ENCODE measurements around the gene FSD1. TPM values are rescaled to one million over a fixed set of nuclear protein-coding genes. Genes with fewer than 3 reads are reported as not detected.

The FSD1 gene
- total RNA-seq, 2 experiments from 2014 or later = 23.1 to 25.3 TPM

DNA sequence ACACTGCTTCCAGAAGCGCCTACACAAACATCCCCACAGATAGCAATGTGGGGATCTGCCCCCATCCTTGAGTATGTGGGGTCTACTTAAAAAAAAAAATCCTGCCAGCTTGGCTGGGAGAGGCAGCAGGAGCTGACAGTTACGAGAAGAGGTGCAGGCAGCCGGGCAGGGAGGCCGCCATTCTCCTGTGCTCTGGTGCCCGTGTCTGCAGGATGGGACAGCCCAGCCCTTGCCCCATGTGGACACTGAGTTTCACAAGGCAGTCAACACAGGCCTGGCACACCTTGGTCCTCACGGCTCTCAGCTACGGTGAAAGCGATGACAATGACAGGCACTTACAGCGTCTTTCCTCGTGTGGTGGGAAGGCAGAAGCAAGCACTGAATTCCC lies 62.9 kb downstream of the FSD1 start:
- H3K27me3 Mint-ChIP-seq = no peaks in the 10 kb centered on the region
- ATAC-seq (no peak), DNase-seq (no peak)
- no peaks in the 10 kb centered on the region for H3K9me3 Mint-ChIP-seq (ENCODE audit: low read depth)
- intact Hi-C loops (cut with DNase I, micrococcal nuclease) = no loop called here
- peaks cover 34% of the 10 kb centered on the region for H3K4me1 Mint-ChIP-seq
- H3K4me3 Mint-ChIP-seq = no peak overlapping the region
- POLR2A ChIA-PET = interaction anchor here (0.7 kb wide), 1 partner anchor 266 kb away, joined by 3 read pairs; no protein-coding TSS in a partner anchor
- H3K36me3 Mint-ChIP-seq (ENCODE audit: low read depth) = peaks cover 6% of the 10 kb centered on the region
- CTCF ChIA-PET = interaction anchor here (0.6 to 3.4 kb wide), 2 partner anchors 15 to 55 kb away, joined by 3 to 16 read pairs; no protein-coding TSS in a partner anchor
- H3K27ac Mint-ChIP-seq = peak overlapping the region; percentile 42

DNA sequence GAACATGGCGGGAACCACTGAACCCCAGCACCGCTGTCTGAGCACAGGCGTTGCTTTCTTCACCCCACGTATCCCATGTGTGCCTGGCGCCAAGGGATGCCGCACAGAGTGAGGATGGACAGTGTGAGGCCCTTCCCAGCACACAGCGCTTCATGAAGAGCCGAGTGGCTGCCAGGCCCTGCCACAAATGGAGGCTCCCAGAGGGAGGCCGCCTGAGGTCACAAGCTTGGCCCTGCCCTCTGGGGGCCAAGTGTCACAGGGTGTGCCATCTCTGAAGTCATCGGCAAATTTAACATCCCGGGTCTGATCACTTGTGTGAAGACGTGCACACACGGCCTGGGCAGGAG lies 63.4 kb downstream of the FSD1 start:
- POLR2A ChIA-PET = interaction anchor here (0.7 kb wide), 1 partner anchor 265 kb away, joined by 3 read pairs; no protein-coding TSS in a partner anchor

GRCh38 chr19:4368128-4368820 lies 63.9 kb downstream of the FSD1 start:
- peaks cover 5% of the 10 kb centered on the region for H3K36me3 Mint-ChIP-seq (ENCODE audit: low read depth)
- CTCF ChIA-PET = interaction anchor here (1.2 to 3.4 kb wide), 2 partner anchors 16 to 102 kb away, joined by 3 to 16 read pairs; no protein-coding TSS in a partner anchor

More for the DNA sequence above, 63.4 kb downstream of the FSD1 start:
- H3K4me1 Mint-ChIP-seq = peaks cover 34% of the 10 kb centered on the region
- H3K36me3 Mint-ChIP-seq (ENCODE audit: low read depth) = peaks cover 6% of the 10 kb centered on the region
- H3K27me3 Mint-ChIP-seq = no peaks in the 10 kb centered on the region
- DNase-seq (no peak), ATAC-seq (no peak)
- CTCF ChIA-PET = interaction anchor here (3.4 kb wide), 1 partner anchor 15 kb away, joined by 16 read pairs; no protein-coding TSS in a partner anchor
- no peaks in the 10 kb centered on the region for H3K9me3 Mint-ChIP-seq (ENCODE audit: low read depth)
- H3K27ac Mint-ChIP-seq = peak overlapping the region; percentile 93
- H3K4me3 Mint-ChIP-seq = no peak overlapping the region
- intact Hi-C loops (cut with DNase I, micrococcal nuclease) = no loop called here

DNA sequence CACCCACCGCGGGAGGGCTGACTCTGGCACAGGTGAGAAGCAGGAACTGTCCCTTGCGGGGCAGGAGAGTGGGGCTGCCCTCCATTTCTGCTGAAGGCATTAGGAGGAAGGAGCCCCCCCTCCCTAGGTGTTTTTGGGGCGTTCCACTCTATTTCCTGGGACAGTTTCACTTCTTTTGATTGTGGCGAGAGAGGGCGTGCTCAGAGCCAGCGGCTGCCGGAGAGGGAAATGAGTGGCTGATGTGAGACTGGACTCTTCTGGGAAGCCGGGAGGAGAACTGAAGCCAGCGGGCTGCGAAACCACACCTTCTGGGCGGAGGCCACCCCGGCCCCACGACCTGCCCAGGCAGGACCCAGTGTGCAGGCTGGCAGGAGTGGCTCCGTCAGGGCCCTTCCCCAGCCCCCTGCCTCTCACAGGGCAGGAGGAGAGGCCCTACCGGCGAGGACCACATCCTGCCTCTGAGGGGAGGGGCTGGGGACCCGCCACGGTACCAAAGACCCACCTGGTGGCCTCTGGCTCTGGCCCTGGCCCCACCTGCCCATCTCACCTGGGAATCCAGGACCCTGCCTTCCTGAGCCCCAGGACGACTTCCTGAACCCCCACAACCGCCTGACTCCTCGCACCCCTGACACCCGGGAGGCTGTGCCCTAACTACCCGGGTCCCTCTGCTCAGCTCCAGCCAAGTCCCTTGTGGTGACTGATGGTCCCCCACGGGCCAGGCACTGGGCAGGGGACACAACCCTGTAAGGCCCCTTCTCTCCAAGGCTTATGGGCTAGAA lies 64.9 kb downstream of the FSD1 start:
- H3K9me3 Mint-ChIP-seq (ENCODE audit: low read depth) = no peaks in the 10 kb centered on the region

More at GRCh38 chr19:4368128-4368820, 63.9 kb downstream of the FSD1 start:
- H3K4me1 Mint-ChIP-seq = peaks cover 34% of the 10 kb centered on the region
- POLR2A ChIA-PET = interaction anchor here (0.7 to 1.0 kb wide), 2 partner anchors 34 to 265 kb away, joined by 3 to 4 read pairs; no protein-coding TSS in a partner anchor
- H3K27me3 Mint-ChIP-seq = no peaks in the 10 kb centered on the region
- no peaks in the 10 kb centered on the region for H3K9me3 Mint-ChIP-seq (ENCODE audit: low read depth)
- DNase-seq = peak; percentile 53
- no peak for ATAC-seq
- peak overlapping the region; percentile 93 for H3K27ac Mint-ChIP-seq
- peak overlapping the region; percentile 63 for H3K4me3 Mint-ChIP-seq
- intact Hi-C loops (cut with DNase I, micrococcal nuclease) = no loop called here

GRCh38 chr19:4369888-4370260 lies 65.5 kb downstream of the FSD1 start:
- ATAC-seq = peak; percentile 79
- H3K4me3 Mint-ChIP-seq = peak overlapping the region; percentile 63
- peak; percentile 91 for DNase-seq
- H3K9me3 Mint-ChIP-seq (ENCODE audit: low read depth) = no peaks in the 10 kb centered on the region
- intact Hi-C loops (cut with DNase I, micrococcal nuclease) = loop anchor here (1.0 kb wide), 5 partner anchors 9 to 87 kb away; partner anchors contain the start of genes SH3GL1 (in 2 of the 2), MPND (in 1 of the 2) and UBXN6 (in 1 of the 2)
- CTCF ChIA-PET = interaction anchor here (0.6 to 1.9 kb wide), 10 partner anchors 10 to 1456 kb away, joined by 3 to 6 read pairs (median 3); partner anchors contain the start of genes CHAF1A and SH3GL1
- peaks cover under 1% of the 10 kb centered on the region for H3K36me3 Mint-ChIP-seq (ENCODE audit: low read depth)
- no peaks in the 10 kb centered on the region for H3K27me3 Mint-ChIP-seq
- H3K27ac Mint-ChIP-seq = peak overlapping the region; percentile 93
- POLR2A ChIA-PET = interaction anchor here (0.6 to 1.1 kb wide), 7 partner anchors 12 to 380 kb away, joined by 3 to 5 read pairs (median 3); partner anchors contain the start of gene SH3GL1
- peaks cover 40% of the 10 kb centered on the region for H3K4me1 Mint-ChIP-seq

More for the DNA sequence above, 64.9 kb downstream of the FSD1 start:
- CTCF ChIA-PET = interaction anchor here (1.0 to 1.3 kb wide), 4 partner anchors 13 to 103 kb away, joined by 3 to 4 read pairs (median 4); partner anchors contain the start of genes CHAF1A and SH3GL1
- peak; percentile 85 for DNase-seq
- intact Hi-C loops (cut with DNase I, micrococcal nuclease) = loop anchor here (1.0 kb wide), 5 partner anchors 10 to 88 kb away; partner anchors contain the start of genes SH3GL1 (in 2 of the 2), MPND (in 1 of the 2) and UBXN6 (in 1 of the 2)
- peaks cover 1% of the 10 kb centered on the region for H3K36me3 Mint-ChIP-seq (ENCODE audit: low read depth)
- H3K27ac Mint-ChIP-seq = peak overlapping the region; percentile 93
- H3K4me1 Mint-ChIP-seq = peaks cover 40% of the 10 kb centered on the region
- ATAC-seq = peak; percentile 77
- H3K27me3 Mint-ChIP-seq = no peaks in the 10 kb centered on the region
- H3K4me3 Mint-ChIP-seq = peak overlapping the region; percentile 63
- POLR2A ChIA-PET = interaction anchor here (0.8 to 1.1 kb wide), 7 partner anchors 11 to 286 kb away, joined by 3 to 4 read pairs (median 3); partner anchors contain the start of gene SH3GL1

DNA sequence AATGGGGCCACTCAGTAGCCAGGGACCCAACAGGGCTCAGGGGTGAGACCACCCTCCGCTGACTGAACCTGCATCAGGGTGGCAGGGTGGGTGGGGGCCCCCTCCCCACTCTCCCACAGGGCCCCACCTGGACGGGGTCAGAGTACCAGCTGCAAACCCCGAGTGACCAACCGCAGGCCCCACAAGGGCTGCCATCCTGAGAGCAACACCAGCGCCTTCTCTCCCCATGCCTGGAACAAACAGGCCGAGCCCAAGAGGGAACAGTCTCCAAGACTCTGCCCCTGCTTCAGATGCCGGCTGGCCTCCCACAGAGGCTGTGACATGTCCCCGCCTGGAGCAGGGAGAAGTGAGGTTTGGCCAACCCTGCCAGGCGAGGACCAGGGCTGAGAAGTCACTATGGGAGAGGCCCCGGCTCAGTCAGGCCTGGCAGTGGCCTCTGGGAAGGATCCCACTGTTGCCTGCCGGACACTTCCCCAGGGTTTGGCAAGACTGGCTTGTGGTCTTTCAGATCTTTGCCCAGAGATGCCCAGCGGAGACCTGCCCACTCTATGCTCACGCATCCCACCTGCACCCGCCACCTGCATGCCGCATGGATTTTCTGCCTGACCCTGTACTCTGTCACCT lies 66.1 kb downstream of the FSD1 start:
- Mint-ChIP-seq H3K27ac (peak overlapping the region; percentile 93), H3K4me1 (peaks cover 44% of the 10 kb centered on the region)
- intact Hi-C loops (cut with DNase I, micrococcal nuclease) = no loop called here

DNA sequence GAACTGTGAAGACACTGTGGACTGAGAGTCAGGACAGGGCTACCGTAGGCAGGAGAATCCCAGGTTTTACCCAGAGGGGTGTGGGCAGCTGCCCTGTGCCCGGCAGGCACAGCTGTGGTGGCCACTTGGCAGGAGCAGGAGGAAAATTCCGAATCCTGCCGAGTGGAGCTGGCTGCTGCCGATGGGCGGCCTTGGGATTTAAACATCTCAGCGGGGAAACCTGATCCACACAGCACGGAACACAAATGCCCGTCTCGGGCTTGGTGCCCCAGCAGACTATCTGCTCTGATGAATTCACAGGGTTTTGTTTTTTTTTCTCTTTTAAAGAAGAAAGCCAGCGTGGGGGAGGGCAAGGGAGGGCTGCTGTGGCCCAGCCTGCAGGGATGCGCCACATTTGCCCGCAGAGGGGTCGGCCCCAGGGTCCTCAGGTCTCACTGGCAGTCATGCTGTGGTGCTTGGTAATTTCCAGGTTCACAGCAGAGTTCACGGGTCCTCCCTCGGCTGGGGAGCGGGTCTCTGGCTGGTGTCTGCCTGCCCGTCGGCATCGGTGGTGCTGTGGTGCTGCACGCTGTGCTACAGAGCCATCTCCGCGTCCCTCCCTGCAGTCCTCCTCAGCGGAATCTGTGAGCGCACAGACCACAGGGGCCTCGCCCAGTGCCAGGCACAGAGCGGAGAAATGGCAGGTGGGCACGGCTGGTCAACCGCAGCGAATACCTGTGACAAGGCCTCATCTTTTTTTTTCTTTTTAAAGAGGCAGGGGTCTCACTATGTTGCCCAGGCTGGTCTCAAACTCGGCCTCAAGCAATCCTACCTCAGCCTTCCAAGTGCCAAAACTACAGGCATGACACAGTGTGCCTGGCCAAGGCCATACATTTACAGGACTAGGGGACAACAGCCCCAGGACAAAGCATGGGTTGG lies 67.1 kb downstream of the FSD1 start:
- Mint-ChIP-seq H3K27me3 (no peaks in the 10 kb centered on the region), H3K4me3 (no peak overlapping the region), H3K9me3 (ENCODE audit: low read depth) (no peaks in the 10 kb centered on the region), H3K4me1 (peaks cover 54% of the 10 kb centered on the region), H3K27ac (peak overlapping the region; percentile 77), H3K36me3 (ENCODE audit: low read depth) (no peaks in the 10 kb centered on the region)
- POLR2A ChIA-PET = no interaction called here
- intact Hi-C loops (cut with DNase I, micrococcal nuclease) = no loop called here
- no peak for DNase-seq
- CTCF ChIA-PET = interaction anchor here (0.6 to 1.9 kb wide), 5 partner anchors 19 to 104 kb away, joined by 3 to 6 read pairs (median 3); no protein-coding TSS in a partner anchor
- no peak for ATAC-seq

More for the DNA sequence above, 66.1 kb downstream of the FSD1 start:
- ATAC-seq (no peak), DNase-seq (no peak)
- H3K27me3 Mint-ChIP-seq = no peaks in the 10 kb centered on the region
- peak overlapping the region; percentile 63 for H3K4me3 Mint-ChIP-seq
- ChIA-PET POLR2A (interaction anchor here (0.6 to 1.1 kb wide), 6 partner anchors 12 to 380 kb away, joined by 3 to 5 read pairs (median 3); partner anchors contain the start of gene SH3GL1), CTCF (interaction anchor here (0.6 to 1.9 kb wide), 11 partner anchors 9 to 1457 kb away, joined by 3 to 6 read pairs (median 3); partner anchors contain the start of genes CHAF1A and SH3GL1)
- H3K36me3 Mint-ChIP-seq (ENCODE audit: low read depth) = no peaks in the 10 kb centered on the region
- H3K9me3 Mint-ChIP-seq (ENCODE audit: low read depth) = no peaks in the 10 kb centered on the region

GRCh38 chr19:4372165-4373012 lies 68.0 kb downstream of the FSD1 start:
- Mint-ChIP-seq H3K36me3 (ENCODE audit: low read depth) (no peaks in the 10 kb centered on the region), H3K27me3 (no peaks in the 10 kb centered on the region), H3K4me3 (no peak overlapping the region), H3K9me3 (ENCODE audit: low read depth) (no peaks in the 10 kb centered on the region), H3K4me1 (peaks cover 63% of the 10 kb centered on the region), H3K27ac (no peak overlapping the region)
- ATAC-seq (no peak), DNase-seq (no peak)
- ChIA-PET CTCF (interaction anchor here (0.8 to 1.2 kb wide), 2 partner anchors 21 to 105 kb away, joined by 3 to 4 read pairs; no protein-coding TSS in a partner anchor), POLR2A (no interaction called here)
- intact Hi-C loops (cut with DNase I, micrococcal nuclease) = no loop called here

DNA sequence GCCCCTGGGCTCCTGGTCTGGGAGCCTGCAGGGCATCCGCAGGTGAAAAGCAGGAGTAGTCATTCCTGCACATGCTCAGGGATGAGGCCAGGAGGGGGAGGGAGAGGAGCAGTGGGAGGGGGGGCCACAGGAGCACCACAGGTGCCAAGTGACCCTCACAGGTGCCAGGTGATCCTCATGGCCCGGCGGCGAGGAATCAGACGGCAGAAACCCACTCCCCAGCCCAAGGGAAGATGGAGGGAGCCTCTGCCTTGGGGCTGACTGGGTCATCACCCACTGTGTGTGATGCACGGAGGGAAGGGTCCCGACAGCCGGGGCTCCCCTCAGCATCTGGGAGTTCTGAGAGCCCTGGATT lies 68.6 kb downstream of the FSD1 start:
- H3K4me3 Mint-ChIP-seq = no peak overlapping the region
- ATAC-seq = no peak
- H3K27ac Mint-ChIP-seq = no peak overlapping the region
- POLR2A ChIA-PET = no interaction called here
- no peaks in the 10 kb centered on the region for H3K27me3 Mint-ChIP-seq
- DNase-seq = no peak
- intact Hi-C loops (cut with DNase I, micrococcal nuclease) = no loop called here
- peaks cover 63% of the 10 kb centered on the region for H3K4me1 Mint-ChIP-seq
- CTCF ChIA-PET = no interaction called here
- no peaks in the 10 kb centered on the region for H3K9me3 Mint-ChIP-seq (ENCODE audit: low read depth)
- H3K36me3 Mint-ChIP-seq (ENCODE audit: low read depth) = peaks cover 2% of the 10 kb centered on the region

Measured in activated CD4-positive, alpha-beta T cell treated with anti-CD3 and anti-CD28 coated beads for 36 hours (primary cell).